HG03139 (cell line): ENCODE data around the gene LIMK2.

ENCODE experiments used
- ATAC-seq: cut with Tn5 transposase; IDR thresholded peaks from one replicate; pipeline ENCODE4 v1.9.1; 2021; ENCODE audit not compliant: unreplicated experiment

LIMK2 gene

GRCh38 chr22:31271026-31271425 is 58.9 kb downstream of the LIMK2 start:
- no peak for ATAC-seq

- ATAC-seq, result no peak
Measured at GRCh38 chr22:31271485-31271884, 59.4 kb downstream of the LIMK2 start.

- no peak for ATAC-seq
Measured at GRCh38 chr22:31272522-31273446, 60.7 kb downstream of the LIMK2 start.

- ATAC-seq, result no peak
Measured at GRCh38 chr22:31274017-31274416, 61.9 kb downstream of the LIMK2 start.

GRCh38 chr22:31275018-31275417 is 62.9 kb downstream of the LIMK2 start:
- no peak for ATAC-seq

- ATAC-seq, result no peak
Measured at GRCh38 chr22:31275576-31275975, 63.5 kb downstream of the LIMK2 start.

GRCh38 chr22:31276426-31277167 is 64.5 kb downstream of the LIMK2 start:
- no peak for ATAC-seq

- ATAC-seq, result no peak
Measured at GRCh38 chr22:31277741-31278140, 65.6 kb downstream of the LIMK2 start.

- ATAC-seq, result no peak
Measured at GRCh38 chr22:31278151-31278621, 66.1 kb downstream of the LIMK2 start.

- no peak for ATAC-seq
Measured at GRCh38 chr22:31278626-31279326, 66.7 kb downstream of the LIMK2 start.

GRCh38 chr22:31279327-31279669 is 67.2 kb downstream of the LIMK2 start:
- ATAC-seq, result no peak

- no peak for ATAC-seq
Measured at GRCh38 chr22:31279821-31280505, 67.9 kb downstream of the LIMK2 start.

- no peak for ATAC-seq
Measured at GRCh38 chr22:31281733-31282132, 69.6 kb downstream of the LIMK2 start.

GRCh38 chr22:31282748-31283468 is 70.8 kb downstream of the LIMK2 start:
- ATAC-seq, result no peak

GRCh38 chr22:31284281-31285155 is 72.4 kb downstream of the LIMK2 start:
- ATAC-seq, result no peak

GRCh38 chr22:31286360-31287255 is 74.5 kb downstream of the LIMK2 start:
- ATAC-seq, result no peak

GRCh38 chr22:31287818-31288495 is 75.9 kb downstream of the LIMK2 start:
- ATAC-seq, result no peak
